Measurements from ENCODE around the gene LNP1.
"Not testable (repeated sequence)": the region's sequence is repeated elsewhere in the genome, so short reads cannot be mapped to it uniquely, and the experiment has no call there.

The LNP1 gene

GRCh38 chr3:100429187-100429716, 27.9 kb downstream of the LNP1 start:
- no peak for DNase-seq (ENCODE audit: low spot score)

GRCh38 chr3:100436951-100437350, 35.6 kb downstream of the LNP1 start:
- no peak for DNase-seq (ENCODE audit: low spot score)

GRCh38 chr3:100437721-100438622, 36.6 kb downstream of the LNP1 start:
- no peak for DNase-seq (ENCODE audit: low spot score)

GRCh38 chr3:100438623-100438974, 37.3 kb downstream of the LNP1 start:
- no peak for DNase-seq (ENCODE audit: low spot score)

- DNase-seq (ENCODE audit: low spot score), result no peak
These were observed 39.6 kb downstream of the LNP1 start for GRCh38 chr3:100440895-100441294.

GRCh38 chr3:100443690-100444089, 42.4 kb downstream of the LNP1 start:
- DNase-seq (ENCODE audit: low spot score), result no peak

GRCh38 chr3:100447067-100447466, 45.7 kb downstream of the LNP1 start:
- DNase-seq (ENCODE audit: low spot score), result not testable (repeated sequence)

GRCh38 chr3:100448079-100448478, 46.7 kb downstream of the LNP1 start:
- no peak for DNase-seq (ENCODE audit: low spot score)

- no peak for DNase-seq (ENCODE audit: low spot score)
These were observed 47.9 kb downstream of the LNP1 start for GRCh38 chr3:100449214-100449613.

- peak; percentile 62 for DNase-seq (ENCODE audit: low spot score)
These were observed 53.3 kb downstream of the LNP1 start for GRCh38 chr3:100454677-100455076.

GRCh38 chr3:100455841-100456550, 54.7 kb downstream of the LNP1 start:
- no peak for DNase-seq (ENCODE audit: low spot score)

- no peak for DNase-seq (ENCODE audit: low spot score)
These were observed 55.4 kb downstream of the LNP1 start for GRCh38 chr3:100456745-100457144.

- DNase-seq (ENCODE audit: low spot score), result no peak
These were observed 56.5 kb downstream of the LNP1 start for GRCh38 chr3:100457811-100458210.

GRCh38 chr3:100458814-100459213, 57.5 kb downstream of the LNP1 start:
- no peak for DNase-seq (ENCODE audit: low spot score)

- DNase-seq (ENCODE audit: low spot score), result peak; percentile 54
These were observed 61.7 kb downstream of the LNP1 start for GRCh38 chr3:100463002-100463401.

GRCh38 chr3:100463646-100464155, 62.4 kb downstream of the LNP1 start:
- DNase-seq (ENCODE audit: low spot score), result no peak

GRCh38 chr3:100465892-100466777, 64.8 kb downstream of the LNP1 start:
- no peak for DNase-seq (ENCODE audit: low spot score)

GRCh38 chr3:100467133-100467532, 65.8 kb downstream of the LNP1 start:
- DNase-seq (ENCODE audit: low spot score), result no peak

- DNase-seq (ENCODE audit: low spot score), result no peak
These were observed 67.3 kb downstream of the LNP1 start for GRCh38 chr3:100468676-100469075.

- no peak for DNase-seq (ENCODE audit: low spot score)
These were observed 69.6 kb downstream of the LNP1 start for GRCh38 chr3:100470951-100471350.

- no peak for DNase-seq (ENCODE audit: low spot score)
These were observed 70.1 kb downstream of the LNP1 start for GRCh38 chr3:100471444-100471843.

GRCh38 chr3:100477851-100478360, 76.6 kb downstream of the LNP1 start:
- not testable (repeated sequence) for DNase-seq (ENCODE audit: low spot score)
